H9 (cell line): ENCODE results near the gene CDC42EP5. TPM values are rescaled to one million over a fixed set of nuclear protein-coding genes. Genes with fewer than 3 reads are reported as not detected.

ENCODE experiments used
- DNase-seq: peaks from one replicate; pipeline ENCODE4 v3.0.0-alpha.2; 2017
- H2AFZ ChIP-seq: one replicate; pipeline ENCODE4 v1.6.1; 2013; ENCODE audit warnings: mild to moderate bottlenecking, low read length, control low read depth, moderate library complexity
- H2AK5ac ChIP-seq: 2 replicates; pipeline ENCODE4 v1.6.1; 2013; ENCODE audit warnings: low read length, control low read depth, mixed read lengths; ENCODE audit not compliant: insufficient read length
- H2BK120ac ChIP-seq: one replicate; pipeline ENCODE4 v1.6.1; 2013; ENCODE audit warnings: low read depth, mild to moderate bottlenecking, low read length, control low read depth, inconsistent platforms; ENCODE audit not compliant: poor library complexity, severe bottlenecking
- H2BK12ac ChIP-seq: 2 replicates; pipeline ENCODE4 v1.6.1; 2013; ENCODE audit warnings: low read length, control low read depth, mixed read lengths, low read depth; ENCODE audit not compliant: insufficient read length
- H2BK15ac ChIP-seq: 2 replicates; pipeline ENCODE4 v1.6.1; 2013; ENCODE audit warnings: low read depth, low read length, control low read depth
- H2BK20ac ChIP-seq: one replicate; pipeline ENCODE4 v1.6.1; 2013; ENCODE audit warnings: low read depth, mild to moderate bottlenecking, low read length, control low read depth, inconsistent platforms; ENCODE audit not compliant: poor library complexity, severe bottlenecking
- H2BK5ac ChIP-seq: 2 replicates; pipeline ENCODE4 v1.6.1; 2013; ENCODE audit warnings: low read length, control low read depth, mixed read lengths; ENCODE audit not compliant: insufficient read length
- H3K14ac ChIP-seq: 2 replicates; pipeline ENCODE4 v1.6.1; 2013; ENCODE audit warnings: low read length, control low read depth; ENCODE audit not compliant: insufficient read depth
- H3K18ac ChIP-seq: 2 replicates; pipeline ENCODE4 v1.6.1; 2013; ENCODE audit warnings: low read depth, mild to moderate bottlenecking, mixed read lengths, low read length, control low read depth; ENCODE audit not compliant: insufficient read length
- H3K23ac ChIP-seq: 2 replicates; pipeline ENCODE4 v1.6.1; 2013; ENCODE audit warnings: low read length, control low read depth, mixed read lengths, low read depth; ENCODE audit not compliant: insufficient read length
- H3K23me2 ChIP-seq: 2 replicates; pipeline ENCODE4 v1.6.1; 2013; ENCODE audit warnings: low read depth, mild to moderate bottlenecking, mixed read lengths, low read length, control low read depth; ENCODE audit not compliant: insufficient read length, poor library complexity, severe bottlenecking
- H3K27ac ChIP-seq: 2 replicates; pipeline ENCODE4 v1.5.1; 2013; ENCODE audit warnings: low read length, control low read depth, mixed read lengths, low read depth; ENCODE audit not compliant: insufficient read length
- H3K27me3 ChIP-seq: 2 replicates; pipeline ENCODE4 v1.6.1; 2013; ENCODE audit warnings: low read length, control low read depth, inconsistent platforms; ENCODE audit not compliant: insufficient read depth
- H3K4ac ChIP-seq: 2 replicates; pipeline ENCODE4 v1.6.1; 2013; ENCODE audit warnings: low read depth, mild to moderate bottlenecking, control low read depth, inconsistent platforms, low read length, moderate library complexity
- H3K4me1 ChIP-seq: 2 replicates; pipeline ENCODE4 v1.6.1; 2013; ENCODE audit warnings: low read length, control low read depth, inconsistent platforms; ENCODE audit not compliant: insufficient read depth
- H3K4me2 ChIP-seq: 2 replicates; pipeline ENCODE4 v1.6.1; 2013; ENCODE audit warnings: low read length, control low read depth, mixed read lengths; ENCODE audit not compliant: insufficient read length, insufficient read depth
- H3K56ac ChIP-seq: 2 replicates; pipeline ENCODE4 v1.6.1; 2013; ENCODE audit warnings: low read depth, mild to moderate bottlenecking, mixed read lengths, low read length, control low read depth; ENCODE audit not compliant: insufficient read length
- H3K79me1 ChIP-seq: 2 replicates; pipeline ENCODE4 v1.6.1; 2013; ENCODE audit warnings: low read depth, mild to moderate bottlenecking, moderate library complexity, low read length, control low read depth, inconsistent platforms; ENCODE audit not compliant: insufficient read depth, poor library complexity, severe bottlenecking
- H3K79me2 ChIP-seq: 2 replicates; pipeline ENCODE4 v1.6.1; 2013; ENCODE audit warnings: low read length, control low read depth, inconsistent platforms; ENCODE audit not compliant: insufficient read depth
- H3K9ac ChIP-seq: 2 replicates; pipeline ENCODE4 v1.6.1; 2013; ENCODE audit warnings: low read length, control low read depth, mixed read lengths; ENCODE audit not compliant: insufficient read length; ENCODE audit errors: extremely low read depth
- H3K9me3 ChIP-seq: one replicate; pipeline ENCODE4 v1.6.1; 2013; ENCODE audit warnings: low read depth, low read length, inconsistent platforms; ENCODE audit not compliant: control insufficient read depth
- H3T11ph ChIP-seq: one replicate; pipeline ENCODE4 v1.6.1; 2013; ENCODE audit warnings: mild to moderate bottlenecking, low read length, control low read depth, inconsistent platforms
- H4K20me1 ChIP-seq: one replicate; pipeline ENCODE4 v1.6.1; 2013; ENCODE audit not compliant: control insufficient read depth, insufficient read length, insufficient read depth
- H4K5ac ChIP-seq: 2 replicates; pipeline ENCODE4 v1.6.1; 2013; ENCODE audit warnings: low read depth, mild to moderate bottlenecking, mixed read lengths, low read length, control low read depth; ENCODE audit not compliant: insufficient read length
- H4K8ac ChIP-seq: replicated peaks from 2 replicates; pipeline ENCODE4 v1.6.1; 2013; ENCODE audit warnings: low read length, control low read depth, mixed read lengths, low read depth; ENCODE audit not compliant: insufficient read length
- H4K91ac ChIP-seq: 2 replicates; pipeline ENCODE4 v1.6.1; 2013; ENCODE audit warnings: low read depth, mild to moderate bottlenecking, moderate library complexity, mixed read lengths, low read length, control low read depth; ENCODE audit not compliant: insufficient read length
- H3K27ac Mint-ChIP-seq, 3 experiments: 2 replicates in 2 of 3; 3 replicates in 1 of 3; pipeline ENCODE4 v1.8.0; 2020 to 2021; ENCODE audit warnings: mixed read lengths in 3 of 3, mild to moderate bottlenecking in 1 of 3, moderate library complexity in 1 of 3
- H3K27me3 Mint-ChIP-seq: 2 replicates; pipeline ENCODE4 v1.8.0; 2021; ENCODE audit warnings: low read depth, mild to moderate bottlenecking, moderate library complexity, mixed read lengths
- H3K36me3 Mint-ChIP-seq, 3 experiments: 2 replicates in 2 of 3; 3 replicates in 1 of 3; pipeline ENCODE4 v1.8.0; 2020 to 2021; ENCODE audit warnings: low read depth in 3 of 3, mixed read lengths in 3 of 3; ENCODE audit not compliant: insufficient read depth in 1 of 3
- H3K4me1 Mint-ChIP-seq, 2 experiments: 2 replicates each; pipeline ENCODE4 v1.8.0; 2020; ENCODE audit warnings: mixed read lengths in 2 of 2
- H3K4me3 Mint-ChIP-seq, 2 experiments: 2 replicates in 1 of 2; 3 replicates in 1 of 2; pipeline ENCODE4 v1.8.0; 2020 to 2021; ENCODE audit warnings: mild to moderate bottlenecking in 2 of 2, mixed read lengths in 2 of 2, moderate library complexity in 1 of 2
- H3K9me3 Mint-ChIP-seq, 2 experiments: 2 replicates in 1 of 2; 3 replicates in 1 of 2; pipeline ENCODE4 v1.8.0; 2020; ENCODE audit warnings: mild to moderate bottlenecking in 2 of 2, mixed read lengths in 2 of 2, moderate library complexity in 1 of 2
- CTCF ChIP-seq: fragments of 200-600 bp; sonication (generic); conservative IDR thresholded peaks from 3 replicates; pipeline ENCODE4 v1.8.0; 2021; ENCODE audit warnings: antibody characterized with exemption, mild to moderate bottlenecking
- WGBS: extraction: QIAGEN DNeasy Blood & Tissue Kit; methylation state at CpG from one replicate; pipeline ENCODE4 v1.1.7; 2013; ENCODE audit warnings: missing lambda C conversion rate, low lambda C conversion rate, mixed read lengths; ENCODE audit not compliant: insufficient read length; ENCODE audit errors: extremely low coverage; 5-methylcytosine and 5-hydroxymethylcytosine counted together
- total RNA-seq: library from RNA; stranded (reverse); gene quantifications from 2 replicates; pipeline ENCODE4 v1.2.1, GENCODE V29; 2021

The CDC42EP5 gene
- total RNA-seq, 1 experiment from 2014 or later: 1.6 TPM

DNA sequence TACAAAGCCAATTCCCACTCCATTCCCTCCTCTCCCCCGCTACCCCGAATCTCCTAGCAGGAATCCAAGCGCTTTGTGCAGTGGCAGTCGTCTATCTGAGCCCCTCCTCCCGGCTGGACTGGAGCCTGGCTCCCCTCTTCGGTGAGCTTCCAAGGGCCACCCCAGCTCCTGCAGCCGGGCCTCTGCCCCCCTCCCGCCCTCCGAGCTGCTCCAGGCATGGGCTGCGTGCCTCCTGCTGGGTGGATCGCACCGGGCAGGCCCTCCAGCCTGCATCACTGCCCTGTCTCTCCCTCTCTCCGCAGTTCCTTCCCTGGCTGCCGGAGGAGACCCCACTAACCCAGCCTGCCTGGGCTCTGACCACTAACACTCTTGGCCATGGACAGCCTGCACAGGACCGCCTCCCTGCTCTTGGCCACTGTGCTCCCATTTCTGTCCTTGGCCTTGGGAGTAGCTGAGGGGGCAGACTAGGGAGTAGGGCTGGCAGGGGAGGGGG, 37.0 kb downstream of the CDC42EP5 start:
- Histone ChIP-seq H2BK20ac (no peak overlapping the region), H3K4ac (no peak overlapping the region), H3K18ac (peak overlapping the region; percentile 2), H2BK5ac (no peak overlapping the region), H3K56ac (no peak overlapping the region), H2BK120ac (no peak overlapping the region), H3K23ac (no peak overlapping the region), H2AFZ (no peak overlapping the region), H3K79me1 (no peaks in the 10 kb centered on the region), H3T11ph (no peak overlapping the region), H3K79me2 (no peaks in the 10 kb centered on the region), H4K5ac (no peak overlapping the region), H4K91ac (no peak overlapping the region), H3K27ac (no peak overlapping the region), H4K20me1 (no peaks in the 10 kb centered on the region), H3K27me3 (no peaks in the 10 kb centered on the region), H2BK15ac (no peak overlapping the region), H2AK5ac (no peak overlapping the region), H4K8ac (no peak overlapping the region), H3K4me1 (peaks cover 5% of the 10 kb centered on the region; the same call in 1 of the 2 replicates), H3K14ac (peak overlapping the region; percentile 67; the same call in 1 of the 2 replicates), H3K9me3 (no peaks in the 10 kb centered on the region), H3K4me2 (no peak overlapping the region), H2BK12ac (no peak overlapping the region), H3K9ac (no peak overlapping the region), H3K23me2 (no peaks in the 10 kb centered on the region)
- peaks cover 28% of the 10 kb centered on the region for H3K27me3 Mint-ChIP-seq
- DNase-seq: peak; percentile 43
- H3K4me3 Mint-ChIP-seq: peak overlapping the region in 1 of 2 experiments; percentile 29; a peak in 1 of 5 replicates
- H3K27ac Mint-ChIP-seq: no peak overlapping the region; a peak in 1 of 7 replicates
- peaks cover 33 to 48% of the 10 kb centered on the region in 2 experiments for H3K4me1 Mint-ChIP-seq
- WGBS: no CpG with 5 or more reads among the region's 15 CpGs
- TF ChIP-seq CTCF: no peak
- H3K9me3 Mint-ChIP-seq: no peaks in the 10 kb centered on the region
- H3K36me3 Mint-ChIP-seq: peaks cover 0 to 27% (median 24%) of the 10 kb centered on the region in 3 experiments; a peak in 6 of 7 replicates
